HG02678 (cell line): ENCODE results near the gene COL11A1.
"Not testable (repeated sequence)": the region's sequence is repeated elsewhere in the genome, so short reads cannot be mapped to it uniquely, and the experiment has no call there.

Experiments used
- ATAC-seq: cut with Tn5 transposase; IDR thresholded peaks from one replicate; pipeline ENCODE4 v1.9.1; 2021; ENCODE audit warnings: mild to moderate bottlenecking, moderate library complexity; ENCODE audit not compliant: unreplicated experiment

COL11A1 gene

DNA sequence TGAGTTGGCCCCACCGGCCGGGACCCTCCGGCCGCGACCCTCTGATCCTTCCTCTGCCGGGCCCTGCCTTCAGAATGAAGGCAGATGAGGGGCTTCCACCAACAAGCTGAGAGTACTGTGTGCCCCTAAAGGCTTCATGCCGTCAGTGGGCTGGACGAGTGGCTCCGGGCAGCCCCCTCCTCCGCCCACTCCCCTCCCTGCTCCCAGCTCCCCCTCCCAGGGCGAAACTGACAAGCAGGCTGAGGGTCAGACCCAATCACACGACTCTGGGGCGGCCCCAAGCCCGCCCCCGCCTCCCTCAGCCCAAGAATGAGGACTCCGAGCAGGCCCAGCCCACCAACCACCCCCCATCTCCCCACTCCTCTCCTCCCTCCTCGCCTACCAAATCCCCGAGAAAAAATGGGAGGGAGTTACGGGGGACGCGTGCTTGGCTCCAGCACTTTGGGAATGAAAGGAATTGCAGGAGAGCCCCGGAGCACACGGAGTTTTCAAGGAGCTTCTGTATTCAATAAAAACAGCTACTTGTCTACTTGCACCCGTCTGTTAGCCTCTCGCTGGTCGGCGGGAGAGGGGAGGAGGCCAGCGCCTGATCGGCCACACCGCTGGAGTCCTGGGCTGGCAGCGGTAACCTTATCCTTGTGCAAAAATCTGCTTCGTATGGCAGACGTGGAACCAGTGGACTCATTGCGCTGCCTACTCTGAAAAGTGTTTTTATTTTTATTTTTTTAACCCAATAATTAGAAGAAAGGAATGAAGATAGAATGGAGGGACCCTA is at the start of gene COL11A1:
Gene COL11A1 (minus strand): TSS at position 147 of the 775 bp plus-strand sequence. CDS start 344 bp downstream, outside the sequence.
- ATAC-seq = no peak

GRCh38 chr1:103156966-103157365 is 48.6 kb upstream of the COL11A1 start:
- no peak for ATAC-seq

DNA sequence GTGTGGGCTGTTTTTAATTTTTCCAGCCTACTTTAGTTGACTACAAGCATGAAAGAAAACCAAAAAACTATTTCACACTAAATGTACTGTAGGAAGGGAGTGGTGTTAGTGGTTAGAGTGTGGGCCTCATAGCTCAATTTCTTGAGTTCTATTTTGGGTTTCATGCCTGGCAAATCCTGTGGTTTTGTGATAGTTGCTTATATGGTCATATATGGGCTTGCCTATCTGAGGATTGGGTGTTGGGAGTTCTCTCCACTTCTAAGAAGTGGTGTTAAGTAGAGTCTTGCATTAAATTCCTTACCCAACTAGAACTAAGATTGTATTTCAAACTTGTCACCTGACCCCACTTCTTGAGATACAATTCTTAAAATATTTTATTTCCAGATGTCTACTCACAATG is 37.8 kb upstream of the COL11A1 start:
- ATAC-seq = no peak

DNA sequence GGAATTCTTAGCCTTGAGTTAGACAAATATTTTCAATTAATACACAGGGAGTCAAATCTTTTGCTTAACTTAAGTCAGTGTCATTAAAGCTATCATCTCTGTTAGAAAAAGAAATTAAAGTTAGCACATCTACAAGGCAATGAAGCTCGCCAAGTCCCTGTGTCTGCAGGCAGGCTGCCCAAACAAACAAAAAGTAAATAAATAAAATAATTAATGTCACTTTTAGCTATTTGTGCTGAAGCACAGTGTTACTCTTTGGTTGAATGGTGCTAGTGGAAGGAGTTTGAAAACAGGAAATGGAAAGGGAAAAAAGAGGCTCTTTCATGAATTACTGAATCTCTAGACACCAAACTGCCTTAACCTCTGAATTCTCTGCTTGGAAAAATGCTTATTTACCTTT is 37.1 kb upstream of the COL11A1 start:
- no peak for ATAC-seq

DNA sequence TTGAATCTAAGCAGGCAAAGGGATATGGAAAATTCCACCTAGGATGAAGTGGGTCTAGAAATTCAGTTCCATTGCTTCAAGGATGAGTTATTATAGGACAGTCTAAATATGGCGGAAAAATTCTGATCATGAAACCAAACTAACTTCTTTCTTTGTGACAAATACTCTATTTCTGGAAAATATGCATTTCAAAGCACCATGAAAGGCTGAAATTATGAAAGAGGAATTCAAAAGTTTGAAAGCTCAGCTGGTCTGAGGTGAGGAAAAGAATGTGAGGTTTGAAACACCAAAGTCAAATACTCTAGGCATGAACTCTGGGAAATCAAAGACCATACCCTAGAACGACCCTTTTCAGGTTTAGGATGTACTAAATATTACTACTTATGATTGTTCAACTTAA is 36.4 kb upstream of the COL11A1 start:
- no peak for ATAC-seq

- no peak for ATAC-seq
These were observed 34.1 kb upstream of the COL11A1 start for GRCh38 chr1:103142461-103142860.

DNA sequence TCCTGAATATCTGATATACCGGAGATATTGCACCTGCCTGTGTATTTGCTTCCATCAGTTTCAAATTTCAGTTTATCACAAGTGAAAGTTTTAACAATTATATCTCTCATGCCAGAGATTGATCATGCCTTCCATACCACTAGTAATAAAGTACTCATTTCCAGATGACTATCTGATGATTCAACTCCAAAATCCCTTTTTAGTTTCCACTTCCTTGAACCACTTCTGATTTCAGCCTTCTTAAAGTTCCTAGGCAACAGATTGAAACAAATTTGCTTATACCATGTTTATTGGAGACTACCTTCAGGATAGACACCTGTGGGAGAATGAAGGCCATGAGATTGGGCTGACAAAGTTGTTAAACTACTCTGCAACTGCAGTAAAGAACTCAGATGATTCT is 21.5 kb upstream of the COL11A1 start:
- no peak for ATAC-seq

DNA sequence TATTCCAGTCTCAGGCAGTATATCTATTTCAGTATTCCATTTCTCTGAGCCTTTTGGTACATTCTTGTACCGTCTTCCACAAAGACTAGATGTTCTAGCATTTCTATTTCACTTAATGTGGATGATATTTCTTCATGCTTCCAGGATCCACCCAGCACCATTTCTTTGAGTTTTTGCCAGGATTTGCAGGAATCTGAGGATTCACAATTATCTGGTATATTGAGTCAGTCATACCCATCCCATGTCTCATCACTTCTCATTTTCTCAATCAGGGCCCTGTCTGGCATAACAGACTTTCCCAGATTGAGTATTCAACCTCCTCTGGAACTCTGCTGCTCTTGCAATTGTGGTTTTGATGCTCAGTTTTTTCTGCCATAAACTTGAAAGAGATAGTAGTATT is 20.9 kb upstream of the COL11A1 start:
- no peak for ATAC-seq

GRCh38 chr1:103128256-103128655 is 19.9 kb upstream of the COL11A1 start:
- not testable (repeated sequence) for ATAC-seq

GRCh38 chr1:103125219-103125618 is 16.9 kb upstream of the COL11A1 start:
- no peak for ATAC-seq

DNA sequence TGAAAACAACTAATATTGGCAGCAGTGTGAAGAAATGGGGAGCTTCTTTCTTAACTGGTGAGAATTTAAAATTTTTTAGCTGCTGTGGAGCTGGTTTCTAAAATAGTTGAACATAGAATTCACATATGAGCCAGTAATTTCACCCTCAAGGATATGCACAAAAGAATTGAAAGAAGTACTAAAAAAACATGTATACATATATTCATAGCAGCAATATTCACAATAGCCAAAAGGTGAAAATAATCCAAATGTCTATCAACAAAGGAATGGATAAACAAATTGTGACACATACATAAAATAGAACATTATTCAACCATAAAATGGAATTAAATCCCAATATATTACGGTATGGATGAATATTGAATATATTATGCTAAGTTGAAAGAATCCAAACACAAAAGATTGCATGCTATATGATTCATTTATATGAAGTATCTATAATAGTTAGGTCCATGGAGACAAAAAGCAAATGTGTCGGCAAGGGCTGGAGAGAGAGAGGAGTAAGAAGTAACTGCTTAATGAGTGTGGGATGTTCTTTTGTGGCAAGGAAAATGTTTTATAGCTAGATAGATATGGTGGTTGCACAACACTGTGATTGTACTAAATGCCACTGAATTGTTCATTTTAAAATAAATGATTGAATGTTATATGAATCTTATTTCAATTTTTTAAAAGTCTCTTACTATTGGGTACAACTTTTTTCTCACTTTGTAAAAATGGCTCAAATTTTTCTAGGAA is 14.8 kb upstream of the COL11A1 start:
- no peak for ATAC-seq

DNA sequence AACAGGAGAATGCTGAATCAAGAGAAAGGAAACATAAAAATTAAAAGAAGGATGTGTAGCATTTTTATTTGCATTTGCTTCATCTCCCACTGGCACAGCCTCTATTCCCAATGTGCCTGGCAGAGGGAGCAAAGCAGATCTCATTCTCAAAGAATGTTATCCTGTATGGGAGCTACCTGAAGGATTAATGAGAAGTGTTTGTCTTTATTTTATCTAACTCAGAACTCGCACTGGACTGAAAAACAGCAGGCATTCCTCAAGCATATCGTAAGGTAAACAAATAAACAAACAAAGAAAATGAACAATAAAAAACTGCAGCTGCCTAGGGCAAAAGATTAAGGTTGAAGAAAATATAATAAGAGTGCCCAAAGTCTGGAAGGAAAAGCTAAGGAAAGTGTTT is 12.7 kb upstream of the COL11A1 start:
- no peak for ATAC-seq

GRCh38 chr1:103112546-103112945 is 4.2 kb upstream of the COL11A1 start:
- no peak for ATAC-seq

- no peak for ATAC-seq
These were observed 3.6 kb upstream of the COL11A1 start for GRCh38 chr1:103111926-103112325.

DNA sequence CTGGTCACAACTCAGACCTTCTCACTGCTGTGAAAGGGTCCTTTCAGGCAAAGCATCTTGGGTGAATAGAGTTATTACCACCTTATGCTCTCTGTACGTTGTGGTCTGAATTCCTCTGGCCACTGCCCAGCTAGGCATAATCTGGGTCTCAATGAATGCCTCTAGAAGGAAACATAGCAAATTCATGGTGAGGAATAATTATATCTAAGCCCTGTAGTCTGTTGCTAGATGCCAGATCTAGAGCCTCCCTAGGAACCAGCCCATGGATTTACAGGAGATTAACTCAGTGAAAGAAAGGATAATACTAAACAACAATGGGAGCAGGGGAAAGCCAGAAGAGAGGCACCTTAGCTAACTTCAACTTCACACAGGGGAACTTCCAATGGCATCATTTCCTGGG is 2.4 kb upstream of the COL11A1 start:
- no peak for ATAC-seq

DNA sequence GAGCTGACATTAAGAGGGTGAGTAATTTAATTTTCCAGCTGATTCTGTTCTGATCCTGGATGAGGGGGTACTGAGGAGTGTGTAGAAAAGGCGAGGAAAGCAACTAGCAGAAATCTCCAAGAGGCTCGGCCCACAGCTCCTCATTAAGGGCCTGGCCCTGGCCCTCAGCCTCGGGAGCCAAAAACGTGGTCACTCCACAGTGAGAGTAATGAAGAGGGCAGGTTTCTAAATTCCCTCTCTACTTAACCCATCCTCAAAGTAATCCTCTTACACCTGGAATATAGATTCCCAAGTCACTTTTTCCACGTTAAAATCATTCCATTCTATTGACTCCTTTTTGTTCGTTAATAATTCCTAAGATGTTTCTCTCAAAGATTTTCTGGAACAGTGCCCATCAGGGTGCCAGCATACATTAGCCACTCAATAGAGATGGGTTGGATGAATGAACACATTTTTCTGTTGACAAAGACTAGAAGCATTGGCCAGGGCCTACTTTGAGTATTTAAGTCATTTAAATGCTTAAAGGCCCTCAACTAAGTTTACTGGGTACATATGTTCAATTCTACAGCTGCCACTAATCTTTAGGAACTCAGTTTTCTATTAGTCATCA is 1.1 kb upstream of the COL11A1 start:
- no peak for ATAC-seq

DNA sequence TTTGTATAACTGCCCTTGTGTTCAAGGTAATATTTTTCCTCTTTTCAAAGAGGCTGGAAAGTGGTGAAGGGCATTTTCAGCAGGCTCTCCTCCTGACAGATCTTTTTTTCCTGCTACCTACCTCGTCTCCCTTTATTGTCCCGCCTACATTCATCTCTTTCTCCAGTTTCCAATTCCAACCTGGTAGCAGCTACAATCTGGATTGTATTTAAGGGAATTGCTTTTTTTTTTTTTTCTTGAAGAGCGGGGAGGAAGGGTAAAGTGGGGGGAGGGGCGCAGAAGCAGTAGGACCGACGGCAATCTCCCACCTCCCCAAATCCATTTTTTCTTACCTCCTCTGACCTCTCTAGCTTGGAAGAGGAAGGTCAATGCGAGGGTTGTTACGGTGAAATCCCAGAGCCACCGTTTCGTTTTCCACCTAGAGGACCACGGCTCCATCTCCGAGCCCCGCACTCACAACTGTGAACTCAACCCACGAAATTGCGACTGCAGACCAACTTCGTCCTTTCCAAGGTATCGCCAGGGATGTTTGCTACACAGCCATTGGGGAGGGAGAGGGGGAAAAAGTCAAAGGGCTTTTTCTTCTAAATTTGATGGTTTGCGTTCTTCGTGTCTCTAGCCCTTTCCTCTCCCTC is 464 bp downstream of the COL11A1 start:
- ATAC-seq = no peak

GRCh38 chr1:103106426-103107341 is 1.6 kb downstream of the COL11A1 start:
- ATAC-seq = peak; percentile 87

DNA sequence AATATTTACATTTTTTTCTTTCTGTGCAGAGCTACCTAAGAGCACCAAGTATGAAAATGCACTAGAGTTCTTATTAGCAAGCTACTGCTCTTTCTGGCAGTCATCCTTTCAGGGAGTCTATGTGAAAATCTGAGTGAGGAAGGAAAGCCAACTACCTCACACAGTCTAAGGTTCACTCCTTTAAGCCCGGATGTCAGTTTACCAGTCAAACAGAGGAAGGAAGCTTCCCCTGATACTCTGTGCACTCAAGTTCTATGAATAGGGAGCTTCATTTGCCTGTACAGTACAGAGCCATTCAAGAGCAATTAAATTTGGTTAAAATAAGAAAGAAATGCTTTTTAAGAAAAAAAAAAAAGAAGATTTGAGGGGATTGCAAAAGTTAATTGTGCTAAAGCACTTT is 6.9 kb downstream of the COL11A1 start:
- no peak for ATAC-seq

DNA sequence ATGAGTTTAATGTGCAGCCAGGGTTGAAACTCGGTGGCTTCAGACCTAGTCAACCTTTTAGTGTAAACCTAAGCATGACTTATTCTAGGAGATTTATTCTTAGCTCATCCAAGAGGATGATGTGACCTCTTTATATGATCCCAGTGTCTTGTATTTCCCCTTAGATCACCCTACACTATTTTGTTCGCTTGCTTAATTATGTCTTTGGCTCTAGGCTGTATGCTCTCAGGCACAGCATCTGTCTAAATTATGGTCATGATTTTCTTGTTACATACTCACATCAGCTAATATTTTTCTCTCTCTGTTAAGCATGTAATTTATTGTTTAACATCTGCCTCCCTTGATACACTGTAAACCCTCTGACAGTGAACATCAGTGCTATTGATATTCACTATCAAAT is 19.1 kb downstream of the COL11A1 start:
- no peak for ATAC-seq
